ENCODE measurements around the gene VENTX. TPM values are rescaled to one million over a fixed set of nuclear protein-coding genes. Genes with fewer than 3 reads are reported as not detected.
"Not testable (repeated sequence)": the region's sequence is repeated elsewhere in the genome, so short reads cannot be mapped to it uniquely, and the experiment has no call there.

Gene VENTX
- total RNA-seq, 2 donors from 2014 or later = 0.26 TPM; not detected in 1

DNA sequence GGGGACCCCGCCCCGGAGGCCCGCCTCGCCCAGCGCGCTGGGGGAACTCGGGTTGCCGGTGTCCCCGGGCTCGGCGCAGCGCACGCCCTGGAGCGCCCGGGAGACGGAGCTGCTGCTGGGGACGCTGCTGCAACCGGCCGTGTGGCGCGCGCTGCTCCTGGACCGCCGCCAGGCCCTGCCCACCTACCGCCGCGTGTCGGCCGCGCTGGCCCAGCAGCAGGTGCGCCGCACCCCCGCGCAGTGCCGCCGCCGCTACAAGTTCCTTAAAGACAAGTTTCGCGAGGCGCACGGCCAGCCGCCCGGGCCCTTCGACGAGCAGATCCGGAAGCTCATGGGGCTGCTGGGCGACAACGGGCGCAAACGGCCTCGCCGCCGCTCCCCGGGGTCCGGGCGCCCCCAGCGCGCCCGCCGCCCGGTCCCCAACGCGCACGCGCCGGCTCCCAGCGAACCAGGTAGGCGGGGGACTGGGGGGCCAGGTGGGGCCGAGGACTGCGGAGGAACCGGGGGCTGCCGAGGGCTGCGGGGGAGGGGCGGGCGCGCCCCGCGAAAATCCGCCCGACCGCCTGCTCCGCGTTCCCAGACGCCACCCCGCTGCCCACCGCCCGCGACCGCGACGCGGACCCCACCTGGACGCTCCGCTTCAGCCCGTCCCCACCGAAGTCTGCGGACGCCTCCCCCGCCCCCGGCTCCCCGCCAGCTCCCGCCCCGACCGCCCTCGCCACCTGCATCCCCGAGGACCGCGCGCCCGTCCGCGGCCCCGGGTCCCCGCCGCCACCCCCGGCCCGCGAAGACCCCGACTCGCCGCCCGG lies 7.1 kb upstream of the VENTX start:
- Histone ChIP-seq H3K36me3 (replicated peaks in 1 of 2; ENCODE audit: insufficient read depth in 1 of 2, low read depth in 2 of 2) (no peaks in the 10 kb centered on the region), H3K27me3 (peaks cover 0 to 12% of the 10 kb centered on the region in 2 donors), H3K27ac (no peak overlapping the region), H3K9me3 (no peaks in the 10 kb centered on the region), H3K4me3 (no peak overlapping the region), H3K4me1 (peaks cover 5% of the 10 kb centered on the region)
- 2 to 7% methylated on average over 6 to 43 of the region's 122 CpGs for WGBS, 2 donors
- DNase-seq (peak in 2 of 4 donors; percentile 14 to 20), ATAC-seq (no peak)
- TF ChIP-seq CTCF (IDR thresholded peaks at IDR 0.05) = no peak
- TF ChIP-seq POLR2A (IDR thresholded peaks at IDR 0.05) = no peak
- intact Hi-C loops (cut with DNase I) = no loop called here

DNA sequence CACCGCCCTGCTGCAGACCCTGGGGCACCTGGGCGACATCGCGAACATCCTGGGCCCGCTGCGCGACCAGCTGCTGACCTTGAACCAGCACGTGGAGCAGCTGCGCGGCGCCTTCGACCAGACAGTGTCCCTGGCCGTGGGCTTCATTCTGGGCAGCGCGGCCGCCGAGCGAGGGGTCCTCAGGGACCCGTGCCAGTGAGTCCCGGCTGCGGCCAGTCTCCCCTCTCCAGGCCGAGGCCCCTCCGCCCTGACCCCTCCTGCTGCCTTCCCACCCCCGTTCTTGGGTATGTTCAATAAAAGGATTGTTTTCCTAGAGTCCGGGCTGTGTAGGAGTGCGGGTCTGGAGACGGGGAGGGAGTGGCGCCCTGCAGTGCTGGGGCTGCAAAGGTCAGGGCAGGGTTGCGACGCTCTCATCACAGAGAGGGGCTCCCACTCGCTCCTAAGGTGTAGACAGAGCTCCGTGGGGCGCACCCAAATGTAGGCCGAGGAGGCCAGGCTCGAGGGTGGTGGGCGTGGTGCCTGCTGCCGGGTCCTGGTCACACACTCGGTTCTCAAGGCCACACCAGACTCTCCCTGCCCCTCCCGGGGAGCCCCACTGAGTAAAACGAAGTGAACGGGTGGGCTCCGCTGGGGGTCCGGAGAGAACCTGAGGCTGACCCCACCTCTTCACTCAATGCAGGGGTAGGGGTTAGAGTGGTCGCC lies 6.3 kb upstream of the VENTX start:
- Histone ChIP-seq H3K9me3 (no peaks in the 10 kb centered on the region), H3K4me3 (no peak overlapping the region), H3K27me3 (peaks cover 0 to 18% of the 10 kb centered on the region in 2 donors), H3K4me1 (peaks cover 10% of the 10 kb centered on the region), H3K36me3 (replicated peaks in 1 of 2; ENCODE audit: insufficient read depth in 1 of 2, low read depth in 2 of 2) (no peaks in the 10 kb centered on the region), H3K27ac (no peak overlapping the region)
- DNase-seq (no peak), ATAC-seq (no peak)
- intact Hi-C loops (cut with DNase I) = no loop called here
- no peak for TF ChIP-seq CTCF (IDR thresholded peaks at IDR 0.05)
- no peak for TF ChIP-seq POLR2A (IDR thresholded peaks at IDR 0.05)
- 12 to 32% methylated on average over 13 to 44 of the region's 44 CpGs for WGBS, 2 donors

- intact Hi-C loops (cut with DNase I) = no loop called here
- no peaks in the 10 kb centered on the region for H3K9me3 ChIP-seq
- peaks cover 0 to 25% of the 10 kb centered on the region in 2 donors for H3K27me3 ChIP-seq
- DNase-seq (no peak), ATAC-seq (no peak)
- H3K4me1 ChIP-seq = peaks cover 16% of the 10 kb centered on the region
- no peak overlapping the region for H3K27ac ChIP-seq
- no peak overlapping the region for H3K4me3 ChIP-seq
- TF ChIP-seq POLR2A (IDR thresholded peaks at IDR 0.05) = no peak
- no peaks in the 10 kb centered on the region for H3K36me3 ChIP-seq (replicated peaks in 1 of 2; ENCODE audit: insufficient read depth in 1 of 2, low read depth in 2 of 2)
- 37 to 38% methylated on average over 5 to 11 of the region's 11 CpGs for WGBS, 2 donors
Observed at GRCh38 chr10:133231946-133232574, 5.6 kb upstream of the VENTX start.

DNA sequence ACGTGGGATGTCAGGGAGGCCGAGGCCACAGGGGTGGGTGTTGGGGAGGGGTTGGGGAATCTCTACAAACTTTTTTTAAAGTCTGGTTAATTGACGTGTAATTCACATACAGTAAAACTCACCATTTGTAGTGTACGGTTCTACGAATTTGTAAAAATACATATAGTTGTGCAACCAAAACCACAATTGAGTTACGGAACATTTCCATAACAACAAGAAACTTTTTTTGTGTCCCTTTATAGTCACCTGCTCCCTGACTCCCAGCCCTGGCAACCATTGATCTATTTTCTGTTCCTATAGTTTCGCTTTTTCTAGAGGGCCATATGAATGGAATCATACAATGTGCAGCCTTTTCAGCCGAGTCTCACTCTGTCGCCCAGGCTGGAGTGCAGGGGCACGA lies 2.9 kb upstream of the VENTX start:
- Histone ChIP-seq H3K4me1 (peaks cover 31% of the 10 kb centered on the region), H3K27me3 (peaks cover 0 to 26% of the 10 kb centered on the region in 2 donors)
- intact Hi-C loops (cut with DNase I); H3K27ac ChIP-seq; DNase-seq; H3K4me3 ChIP-seq; H3K9me3 ChIP-seq; ATAC-seq; H3K36me3 ChIP-seq (replicated peaks in 1 of 2; ENCODE audit: insufficient read depth in 1 of 2, low read depth in 2 of 2): not testable (repeated sequence)
- 38 to 43% methylated on average over 7 to 8 of the region's 10 CpGs for WGBS, 2 donors

DNA sequence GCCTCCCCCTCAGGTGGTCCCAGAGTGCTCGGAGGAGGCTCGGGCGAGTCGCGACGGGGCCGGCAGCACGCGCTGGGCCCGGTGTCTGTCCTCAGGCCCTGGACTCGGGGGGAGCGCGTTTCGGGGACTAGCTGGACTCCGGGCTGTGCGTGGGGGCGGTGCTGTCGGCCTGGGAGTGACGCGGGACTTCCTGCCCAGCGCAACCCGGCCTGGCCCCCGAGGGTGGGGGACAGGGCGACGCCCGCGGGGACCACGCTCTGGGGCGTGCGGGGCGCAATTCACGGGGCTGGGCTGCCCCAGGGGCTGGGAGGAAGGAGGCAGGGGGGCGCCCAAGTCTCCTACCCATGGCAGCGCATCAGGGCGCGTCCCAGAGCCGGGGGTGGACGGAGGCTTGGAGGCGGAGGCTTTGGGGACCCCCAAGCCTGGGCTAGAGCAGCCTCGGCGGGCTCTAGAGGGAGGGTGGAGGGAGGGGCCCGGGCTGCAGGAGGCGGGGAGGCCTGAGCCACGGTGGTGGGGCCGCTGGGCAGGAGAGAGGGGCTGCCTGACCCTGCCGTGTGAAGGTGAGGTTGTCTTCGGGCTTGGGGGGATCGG lies 2.3 kb upstream of the VENTX start:
- intact Hi-C loops (cut with DNase I) = no loop called here
- Histone ChIP-seq H3K9me3 (no peaks in the 10 kb centered on the region), H3K36me3 (replicated peaks in 1 of 2; ENCODE audit: insufficient read depth in 1 of 2, low read depth in 2 of 2) (no peaks in the 10 kb centered on the region), H3K27me3 (peaks cover 0 to 26% of the 10 kb centered on the region in 2 donors), H3K4me3 (no peak overlapping the region), H3K27ac (peak overlapping the region in 1 of 4 donors; percentile 41), H3K4me1 (peaks cover 30% of the 10 kb centered on the region)
- DNase-seq (peak in 1 of 4 donors; percentile 32), ATAC-seq (no peak)
- TF ChIP-seq CTCF (IDR thresholded peaks at IDR 0.05) (no peak), POLR2A (IDR thresholded peaks at IDR 0.05) (peak in 1 of 3 donors; percentile 20)
- 5% methylated on average over 32 of the region's 48 CpGs; no CpG with 5 or more reads in 1 of the 2 donors for WGBS, 2 donors

All from body of pancreas (tissue), 4 donors.